RWPE2 (cell line): ENCODE data around the gene BTBD9.

ENCODE experiments used
- ATAC-seq: fragments of 200-7000 bp; cut with Tn5 transposase; 3 replicates; pipeline ENCODE4 v1.9.1; 2021; ENCODE audit warnings: low read depth
- DNase-seq: peaks from one replicate; pipeline ENCODE4 v3.0.0-alpha.2; 2020; ENCODE audit warnings: low spot score
- H3K27ac ChIP-seq: fragments of 450-650 bp; 2 replicates; pipeline ENCODE4 v1.5.1; 2017; ENCODE audit warnings: mild to moderate bottlenecking; ENCODE audit not compliant: poor library complexity, severe bottlenecking
- H3K27me3 ChIP-seq: fragments of 250-450 bp; sonication (Bioruptor Pico); 2 replicates; pipeline ENCODE4 v1.5.1; 2021; ENCODE audit warnings: mild to moderate bottlenecking, moderate library complexity; ENCODE audit not compliant: insufficient read depth, poor library complexity, severe bottlenecking
- H3K36me3 ChIP-seq: fragments of 250-450 bp; sonication (Bioruptor Pico); 2 replicates; pipeline ENCODE4 v1.5.1; 2020; ENCODE audit warnings: low read depth, mild to moderate bottlenecking, moderate library complexity
- H3K4me1 ChIP-seq: fragments of 250-450 bp; sonication (Bioruptor Pico); 2 replicates; pipeline ENCODE4 v1.5.1; 2021; ENCODE audit warnings: mild to moderate bottlenecking, moderate library complexity; ENCODE audit not compliant: insufficient read depth, poor library complexity, severe bottlenecking
- H3K4me3 ChIP-seq: fragments of 250-450 bp; sonication (Bioruptor Pico); 2 replicates; pipeline ENCODE4 v1.5.1; 2021; ENCODE audit warnings: mild to moderate bottlenecking, moderate library complexity; ENCODE audit not compliant: severe bottlenecking
- H3K9me3 ChIP-seq: fragments of 250-450 bp; sonication (Bioruptor Pico); 2 replicates; pipeline ENCODE4 v1.5.1; 2021; ENCODE audit warnings: mild to moderate bottlenecking, moderate library complexity; ENCODE audit not compliant: severe bottlenecking
- TF ChIP-seq, protein P1 (sequence below): fragments of 450-650 bp; IDR thresholded peaks from one replicate; pipeline ENCODE4 v1.5.1; 2017; ENCODE audit warnings: mild to moderate bottlenecking, moderate library complexity; ENCODE audit not compliant: poor library complexity, severe bottlenecking

Gene BTBD9

GRCh38 chr6:38673397-38674165 is 33.9 kb upstream of the BTBD9 start:
- ATAC-seq, result 0 out of 3 replicates have a peak, but pooled peaks have one; percentile 21
- Histone ChIP-seq H3K36me3 (peaks cover 28% of the 10 kb centered on the region), H3K4me3 (no peak overlapping the region), H3K27me3 (no peaks in the 10 kb centered on the region), H3K9me3 (no peaks in the 10 kb centered on the region), H3K4me1 (no peaks in the 10 kb centered on the region), H3K27ac (no peak overlapping the region)
- TF ChIP-seq, protein P1, sequence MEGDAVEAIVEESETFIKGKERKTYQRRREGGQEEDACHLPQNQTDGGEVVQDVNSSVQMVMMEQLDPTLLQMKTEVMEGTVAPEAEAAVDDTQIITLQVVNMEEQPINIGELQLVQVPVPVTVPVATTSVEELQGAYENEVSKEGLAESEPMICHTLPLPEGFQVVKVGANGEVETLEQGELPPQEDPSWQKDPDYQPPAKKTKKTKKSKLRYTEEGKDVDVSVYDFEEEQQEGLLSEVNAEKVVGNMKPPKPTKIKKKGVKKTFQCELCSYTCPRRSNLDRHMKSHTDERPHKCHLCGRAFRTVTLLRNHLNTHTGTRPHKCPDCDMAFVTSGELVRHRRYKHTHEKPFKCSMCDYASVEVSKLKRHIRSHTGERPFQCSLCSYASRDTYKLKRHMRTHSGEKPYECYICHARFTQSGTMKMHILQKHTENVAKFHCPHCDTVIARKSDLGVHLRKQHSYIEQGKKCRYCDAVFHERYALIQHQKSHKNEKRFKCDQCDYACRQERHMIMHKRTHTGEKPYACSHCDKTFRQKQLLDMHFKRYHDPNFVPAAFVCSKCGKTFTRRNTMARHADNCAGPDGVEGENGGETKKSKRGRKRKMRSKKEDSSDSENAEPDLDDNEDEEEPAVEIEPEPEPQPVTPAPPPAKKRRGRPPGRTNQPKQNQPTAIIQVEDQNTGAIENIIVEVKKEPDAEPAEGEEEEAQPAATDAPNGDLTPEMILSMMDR, result no peak
- no peak for DNase-seq

GRCh38 chr6:38671885-38672467 is 32.2 kb upstream of the BTBD9 start:
- no peaks in the 10 kb centered on the region for H3K27me3 ChIP-seq
- ATAC-seq (peak; percentile 78), DNase-seq (no peak)
- no peaks in the 10 kb centered on the region for H3K9me3 ChIP-seq
- peaks cover 16% of the 10 kb centered on the region for H3K36me3 ChIP-seq
- TF ChIP-seq, protein P1, result peak; percentile 83
- no peak overlapping the region for H3K4me3 ChIP-seq
- no peaks in the 10 kb centered on the region for H3K4me1 ChIP-seq
- H3K27ac ChIP-seq, result no peak overlapping the region

- no peaks in the 10 kb centered on the region for H3K27me3 ChIP-seq
These were observed 18.9 kb upstream of the BTBD9 start for GRCh38 chr6:38658418-38659167.

DNA sequence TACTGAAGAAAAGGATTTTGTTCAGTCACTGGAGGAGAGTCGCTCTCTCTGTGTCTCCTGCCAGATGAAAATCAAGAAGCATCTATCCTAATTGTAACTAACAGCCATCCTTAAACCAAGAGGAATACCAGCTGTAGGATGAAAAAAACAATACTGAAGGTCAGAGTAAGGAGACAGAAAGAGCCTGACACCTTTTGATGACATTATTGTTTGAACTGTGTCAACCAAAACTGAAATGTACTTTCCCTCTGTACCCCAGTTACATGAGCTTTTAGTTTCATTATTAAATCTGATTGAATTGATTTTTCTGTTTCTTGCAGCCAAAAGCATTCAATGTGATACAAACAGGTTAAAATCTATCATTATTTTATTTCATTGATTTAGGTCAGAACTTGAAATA is 17.2 kb upstream of the BTBD9 start:
- no peaks in the 10 kb centered on the region for H3K36me3 ChIP-seq
- ATAC-seq, result no peak
- H3K4me3 ChIP-seq, result no peak overlapping the region
- H3K27me3 ChIP-seq, result no peaks in the 10 kb centered on the region
- H3K9me3 ChIP-seq, result no peaks in the 10 kb centered on the region
- H3K4me1 ChIP-seq, result no peaks in the 10 kb centered on the region
- DNase-seq, result no peak
- H3K27ac ChIP-seq, result no peak overlapping the region
- TF ChIP-seq, protein P1, result no peak

More at GRCh38 chr6:38658418-38659167, 18.9 kb upstream of the BTBD9 start:
- DNase-seq, result no peak
- no peak for ATAC-seq
- no peak overlapping the region for H3K4me3 ChIP-seq
- TF ChIP-seq, protein P1, result no peak
- no peaks in the 10 kb centered on the region for H3K9me3 ChIP-seq
- no peak overlapping the region for H3K27ac ChIP-seq
- H3K4me1 ChIP-seq, result no peaks in the 10 kb centered on the region
- H3K36me3 ChIP-seq, result no peaks in the 10 kb centered on the region
